ENCODE measurements around the gene KDM5D.

DNA sequence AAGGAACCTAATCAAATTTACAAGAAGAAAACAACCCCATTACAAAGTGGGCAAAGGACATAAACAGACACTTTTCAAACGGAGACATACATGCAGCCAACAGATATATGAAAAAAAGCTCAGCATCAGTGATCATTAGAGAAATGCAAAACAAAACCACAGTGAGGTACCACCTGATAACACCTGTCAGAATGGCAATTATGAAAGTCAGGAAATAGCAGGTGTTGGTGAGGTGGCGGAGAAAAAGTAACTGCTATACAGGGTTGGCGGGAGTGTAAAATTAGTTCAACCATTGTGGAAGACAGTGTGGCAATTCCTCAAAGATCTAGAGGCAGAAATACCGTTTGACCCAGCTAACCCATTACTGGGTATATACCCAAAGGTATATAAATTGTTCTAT, 31.1 kb downstream of the KDM5D start:
- TF ChIP-seq CTCF (IDR thresholded peaks at IDR 0.05; ENCODE audit: control extremely low read depth in 1 of 3, insufficient read depth in 1 of 3, low read depth in 1 of 3, low read length in 3 of 3) (no peak), TBP (IDR thresholded peaks at IDR 0.05; ENCODE audit: low read depth, low read length) (no peak), JUND (IDR thresholded peaks at IDR 0.05; ENCODE audit: low read length) (no peak), FOSL1 (IDR thresholded peaks at IDR 0.05; ENCODE audit: insufficient read depth, low read depth, low read length) (no peak)
